Spleen (tissue), 7 donors: ENCODE measurements around the gene ANKS1B.

Experiments
- POLR2A ChIP-seq, 3 donors: fragments of 450-650 bp; IDR thresholded peaks; one replicate each; pipeline ENCODE4 v1.5.1; 2017; ENCODE audit warnings: antibody characterized with exemption in 3 of 3, mild to moderate bottlenecking in 1 of 3
- TF ChIP-seq, protein P1 (sequence below), 11 experiments: fragments of 200-600 bp in 7 of 11; fragments of 450-650 bp in 4 of 11; sonication (generic) in 4 of 11; IDR thresholded peaks in 8 of 11; conservative IDR thresholded peaks in 3 of 11; 1 replicate in 7 of 11; 2 replicates in 4 of 11; pipeline versions ENCODE4 v1.4.0 to v1.8.0; 2016 to 2021; ENCODE audit warnings: antibody characterized with exemption in 11 of 11, inconsistent platforms in 4 of 11, mild to moderate bottlenecking in 1 of 11
- donor health status: DM: no; HTN: no; CAD: no; lungs with moderate emphysema.
- donor health status: DM: no; HTN: no; CAD: no.
- donor health status: DM: no; HTN: no; CAD: no.

DNA sequence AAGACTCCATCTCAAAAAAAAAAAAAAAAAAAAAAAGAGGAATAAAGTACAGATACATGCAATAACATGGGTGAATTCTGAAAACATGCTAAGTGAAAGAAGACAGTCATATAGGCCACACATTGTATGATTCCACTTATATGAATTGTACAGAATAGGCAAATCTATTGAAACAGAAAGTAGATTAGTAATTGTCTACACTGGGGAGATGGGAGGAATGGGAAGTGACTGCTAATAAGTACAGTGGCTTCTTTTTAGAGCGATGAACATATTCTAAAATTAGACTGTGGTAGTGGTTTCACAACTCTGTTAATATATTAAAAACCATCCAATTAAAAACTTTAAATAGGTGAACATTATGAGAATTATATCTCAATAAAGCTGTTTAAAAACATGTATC lies 74.4 kb downstream of the ANKS1B start:
- TF ChIP-seq, protein P1, sequence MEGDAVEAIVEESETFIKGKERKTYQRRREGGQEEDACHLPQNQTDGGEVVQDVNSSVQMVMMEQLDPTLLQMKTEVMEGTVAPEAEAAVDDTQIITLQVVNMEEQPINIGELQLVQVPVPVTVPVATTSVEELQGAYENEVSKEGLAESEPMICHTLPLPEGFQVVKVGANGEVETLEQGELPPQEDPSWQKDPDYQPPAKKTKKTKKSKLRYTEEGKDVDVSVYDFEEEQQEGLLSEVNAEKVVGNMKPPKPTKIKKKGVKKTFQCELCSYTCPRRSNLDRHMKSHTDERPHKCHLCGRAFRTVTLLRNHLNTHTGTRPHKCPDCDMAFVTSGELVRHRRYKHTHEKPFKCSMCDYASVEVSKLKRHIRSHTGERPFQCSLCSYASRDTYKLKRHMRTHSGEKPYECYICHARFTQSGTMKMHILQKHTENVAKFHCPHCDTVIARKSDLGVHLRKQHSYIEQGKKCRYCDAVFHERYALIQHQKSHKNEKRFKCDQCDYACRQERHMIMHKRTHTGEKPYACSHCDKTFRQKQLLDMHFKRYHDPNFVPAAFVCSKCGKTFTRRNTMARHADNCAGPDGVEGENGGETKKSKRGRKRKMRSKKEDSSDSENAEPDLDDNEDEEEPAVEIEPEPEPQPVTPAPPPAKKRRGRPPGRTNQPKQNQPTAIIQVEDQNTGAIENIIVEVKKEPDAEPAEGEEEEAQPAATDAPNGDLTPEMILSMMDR (IDR thresholded peaks at IDR 0.05 in 8 of 11, conservative IDR thresholded peaks at IDR 0.05 in 3 of 11): no peak
- no peak for TF ChIP-seq POLR2A (IDR thresholded peaks at IDR 0.05)
